ENCODE data around the gene GPR35. TPM values are rescaled to one million over a fixed set of nuclear protein-coding genes. Genes with fewer than 3 reads are reported as not detected.

The GPR35 gene
- total RNA-seq, 1 experiment from 2014 or later: 0.17 TPM

DNA sequence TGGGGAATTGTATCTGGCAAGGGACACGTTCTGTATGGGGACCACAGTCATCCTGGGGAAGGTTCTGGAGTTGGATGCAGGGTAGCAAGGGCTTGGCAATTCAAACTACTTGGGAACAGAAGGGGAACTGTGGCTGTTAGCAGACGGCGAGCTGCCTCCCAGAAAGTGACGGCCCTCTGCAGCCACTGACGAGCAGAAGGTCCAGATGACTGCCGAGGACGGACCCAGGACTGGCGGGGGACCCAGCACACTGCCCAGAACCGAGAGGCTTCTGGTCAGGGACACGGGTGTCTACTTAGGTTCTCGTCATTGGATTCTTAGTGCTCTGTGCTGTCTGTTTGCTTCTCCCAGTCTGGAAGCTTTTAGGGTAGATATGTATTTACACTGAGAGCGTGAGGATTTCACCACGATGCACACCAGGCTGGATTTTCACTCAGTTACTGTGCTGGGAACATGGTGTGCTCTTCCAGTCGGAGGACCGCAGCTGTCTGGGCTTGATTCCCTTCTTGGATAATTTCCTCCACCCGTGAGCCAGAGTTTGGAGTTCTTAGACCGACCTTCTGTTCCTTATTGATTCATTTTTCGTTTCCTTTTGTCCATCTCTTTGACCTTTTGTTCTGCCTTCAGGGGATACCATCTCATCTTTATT is 13.4 kb downstream of the GPR35 start:
- DNase-seq (ENCODE audit: low read depth): no peak

DNA sequence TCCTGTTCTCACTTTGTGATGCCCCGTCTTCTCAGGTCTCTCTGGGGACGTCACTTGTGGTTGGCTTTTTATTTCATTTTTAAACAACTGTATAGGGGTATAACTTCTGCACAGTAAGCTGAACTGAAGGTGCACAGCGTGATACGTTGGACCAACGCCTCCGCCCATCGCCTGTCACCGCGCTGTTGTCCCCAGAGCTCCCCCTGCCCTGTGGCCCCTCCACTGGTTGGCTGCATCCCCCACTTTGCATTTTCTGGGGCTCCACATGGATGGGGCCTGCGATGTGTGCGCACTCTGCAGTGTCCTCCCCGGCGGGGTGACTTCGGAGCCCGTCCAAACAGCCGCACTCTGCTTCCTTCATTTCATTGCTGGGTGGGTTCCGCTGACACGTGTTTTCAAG is 14.3 kb downstream of the GPR35 start:
- no peak for DNase-seq (ENCODE audit: low read depth)

DNA sequence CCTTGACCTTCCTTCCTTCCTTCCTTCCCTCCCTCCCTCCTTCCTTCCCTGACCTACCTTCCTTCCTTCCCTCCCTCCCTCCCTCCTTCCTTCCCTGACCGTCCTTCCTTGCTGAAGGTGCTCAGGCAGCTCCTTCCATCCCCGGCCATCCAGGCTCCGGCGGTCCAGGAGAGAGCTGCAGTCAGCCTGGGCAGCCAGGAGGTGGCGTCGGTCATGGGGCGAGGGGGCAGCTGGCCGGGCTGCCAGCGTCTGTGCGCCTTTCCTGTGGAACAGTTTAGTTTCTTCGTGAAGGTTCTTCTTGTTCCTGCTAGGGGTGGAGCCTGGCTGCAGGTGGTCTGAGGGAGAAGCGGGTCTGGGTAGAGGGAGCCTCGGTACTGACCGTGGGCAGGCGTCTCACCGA is 15.7 kb downstream of the GPR35 start:
- DNase-seq (ENCODE audit: low read depth): peak; percentile 10

DNA sequence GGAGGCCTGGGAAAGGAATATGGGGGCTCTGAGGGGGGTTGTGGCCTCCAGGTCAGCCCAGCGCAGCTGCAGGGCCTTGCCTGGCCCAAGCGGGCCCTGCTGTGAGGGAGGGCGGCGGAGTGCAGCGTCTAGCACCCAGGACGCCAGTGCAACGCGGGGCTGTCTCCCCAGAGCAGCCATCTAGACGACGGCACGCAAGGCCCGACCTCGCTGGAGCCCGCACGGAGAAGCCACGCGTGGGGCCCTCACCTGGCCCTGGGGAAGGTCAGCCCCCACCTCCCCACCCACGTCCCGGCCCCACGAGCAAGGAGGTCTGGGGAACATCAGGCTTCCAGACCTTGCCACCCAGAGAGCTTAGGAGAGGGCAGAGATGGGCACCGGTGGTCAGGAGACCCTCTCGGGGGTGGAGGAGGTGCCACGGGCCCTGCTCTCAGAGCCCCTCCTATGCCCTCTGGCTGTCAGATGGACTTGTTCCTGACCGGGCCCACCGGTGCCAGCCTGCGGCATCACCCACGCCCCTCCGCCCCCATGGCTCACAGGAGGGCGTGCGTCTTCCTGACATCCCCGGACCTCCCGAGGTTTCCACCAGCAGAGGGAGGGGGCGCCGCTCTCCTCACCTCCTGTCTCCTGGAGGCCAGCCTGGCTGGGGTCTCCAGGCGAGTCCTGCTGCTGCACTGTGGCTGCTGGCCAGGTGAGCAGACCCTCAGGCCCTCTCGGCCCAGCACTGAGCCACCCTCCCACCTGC is 17.0 kb downstream of the GPR35 start:
- DNase-seq (ENCODE audit: low read depth): no peak

DNA sequence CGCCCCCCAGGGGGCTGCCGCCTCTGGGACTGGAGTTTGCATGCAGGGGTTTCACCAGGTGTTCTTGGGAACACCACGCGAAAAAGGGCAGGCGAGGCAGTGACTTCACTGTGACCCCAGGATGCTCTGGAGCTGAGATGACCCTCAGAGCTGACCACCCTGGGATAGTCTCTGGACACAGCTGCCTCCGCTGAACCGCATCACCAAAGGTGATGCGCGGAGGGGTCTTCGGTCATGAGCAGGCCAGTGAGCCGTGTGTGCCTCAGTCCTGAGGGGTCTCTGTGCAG is 17.5 kb downstream of the GPR35 start:
- DNase-seq (ENCODE audit: low read depth): no peak

DNA sequence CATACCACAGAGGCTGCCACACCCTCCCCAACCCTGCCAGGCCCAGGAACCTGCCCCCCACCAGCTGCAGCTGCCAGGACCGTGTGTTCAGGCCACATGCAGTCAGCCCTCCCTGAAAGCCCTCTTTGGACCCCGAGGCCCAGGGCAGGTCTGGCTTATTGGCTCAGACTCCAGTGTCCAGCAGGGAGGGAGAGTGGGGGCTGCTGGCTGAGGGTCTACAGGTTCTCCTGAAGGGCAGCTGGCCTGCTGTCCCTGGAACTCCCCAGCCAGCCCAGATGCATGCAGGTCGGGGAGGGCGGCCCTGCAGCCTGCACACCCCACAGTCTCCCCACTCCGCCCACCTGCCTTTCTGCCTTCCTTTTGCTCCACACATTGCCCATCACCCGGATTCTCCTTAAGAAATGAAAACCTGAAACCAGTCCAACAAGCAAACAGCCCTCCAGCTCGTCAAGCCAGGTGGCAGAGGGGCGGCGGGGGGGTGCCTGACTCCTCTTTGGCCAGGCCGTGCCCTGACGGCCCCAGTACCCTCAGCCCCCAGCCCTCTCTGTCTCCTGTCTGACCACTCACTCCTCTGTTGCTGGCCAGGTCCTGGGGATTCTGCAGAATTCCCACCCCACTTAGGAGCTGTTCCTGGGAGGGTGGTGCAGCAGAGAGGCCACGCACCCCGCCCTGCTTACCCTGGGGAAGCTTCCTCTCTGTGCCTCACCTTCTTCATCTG is 18.0 kb downstream of the GPR35 start:
- DNase-seq (ENCODE audit: low read depth): no peak

DNA sequence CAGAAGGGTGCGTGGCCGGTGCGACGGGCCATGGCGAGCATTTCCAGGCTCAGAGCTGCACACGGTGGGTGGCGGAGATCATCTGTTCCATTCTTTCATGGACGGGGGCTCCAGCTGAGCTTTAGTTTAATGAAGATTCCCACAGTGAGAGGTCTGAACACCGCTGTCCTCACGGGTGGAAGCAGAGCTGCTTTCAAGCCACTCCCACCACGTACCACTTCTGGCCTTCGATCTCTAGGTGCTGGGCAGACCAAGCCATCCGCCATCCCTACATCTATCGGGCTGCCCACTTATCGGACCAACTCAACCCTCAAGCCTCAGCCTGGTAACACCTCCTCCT is 18.5 kb downstream of the GPR35 start:
- DNase-seq (ENCODE audit: low read depth): no peak

DNA sequence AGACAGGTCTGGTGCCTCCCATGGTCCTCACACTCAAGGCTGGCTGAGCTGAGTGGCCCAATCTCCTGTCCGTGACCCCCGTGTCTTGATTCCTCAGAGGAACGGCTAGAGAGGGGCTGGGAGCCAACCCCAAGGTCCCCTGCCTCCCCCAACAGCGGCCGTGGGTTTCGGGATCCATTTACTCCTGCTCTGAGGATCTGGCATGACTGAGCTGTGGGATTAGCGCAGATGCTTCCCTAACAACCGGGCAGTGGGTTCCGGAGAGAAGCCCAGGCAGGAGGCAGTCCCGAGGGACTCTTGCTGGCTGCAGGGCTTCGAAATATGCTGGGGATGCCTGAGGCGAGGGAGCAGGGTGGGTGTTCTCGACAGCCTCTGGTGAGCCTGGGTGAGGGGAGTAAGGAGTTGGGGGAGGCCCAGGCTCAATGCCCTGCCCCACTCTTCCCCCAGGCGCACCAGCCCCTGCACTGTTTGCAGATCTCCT is 18.9 kb downstream of the GPR35 start:
- DNase-seq (ENCODE audit: low read depth): no peak

DNA sequence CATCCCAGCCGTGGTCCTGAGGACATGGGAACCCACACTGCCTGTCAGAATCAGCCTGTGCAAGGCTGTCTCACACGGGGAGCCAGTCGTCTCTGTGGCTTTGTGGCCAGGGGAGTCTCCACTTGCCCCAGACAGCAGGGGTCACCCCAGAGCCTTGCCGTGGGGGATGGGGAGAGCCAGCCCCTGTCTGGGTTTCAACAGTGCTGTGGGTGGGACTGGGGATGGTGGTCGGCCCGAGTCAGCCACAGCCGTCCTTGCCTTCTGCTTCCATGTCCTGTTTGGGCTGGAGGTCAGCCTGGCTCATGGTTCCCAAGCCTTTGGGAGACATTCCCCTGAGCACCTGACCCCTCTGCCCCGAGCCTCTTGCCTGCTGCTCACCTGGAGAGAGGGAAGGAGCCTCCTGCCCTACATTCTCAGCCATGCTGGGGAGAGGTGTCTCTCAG is 19.6 kb downstream of the GPR35 start:
- no peak for DNase-seq (ENCODE audit: low read depth)

DNA sequence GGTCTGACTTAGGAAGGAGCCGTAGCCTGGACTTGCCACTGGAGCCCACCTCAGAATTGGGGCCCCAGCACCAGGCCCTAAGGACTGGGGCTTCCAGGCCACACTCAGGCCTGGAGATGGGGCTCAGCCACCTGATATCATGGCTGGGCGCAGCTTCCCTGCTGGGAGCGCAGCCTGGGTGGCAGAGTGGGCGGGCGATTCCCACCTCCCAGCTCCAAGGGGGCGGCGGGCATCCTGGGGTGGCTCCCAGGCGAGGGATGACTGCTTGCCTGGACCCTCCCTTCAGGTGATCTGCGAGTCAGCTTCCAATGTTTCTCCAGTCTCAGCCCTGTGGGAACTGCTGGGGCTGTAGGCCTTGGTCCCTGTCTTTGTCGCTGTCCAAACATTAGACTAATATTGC is 20.1 kb downstream of the GPR35 start:
- DNase-seq (ENCODE audit: low read depth): no peak

DNA sequence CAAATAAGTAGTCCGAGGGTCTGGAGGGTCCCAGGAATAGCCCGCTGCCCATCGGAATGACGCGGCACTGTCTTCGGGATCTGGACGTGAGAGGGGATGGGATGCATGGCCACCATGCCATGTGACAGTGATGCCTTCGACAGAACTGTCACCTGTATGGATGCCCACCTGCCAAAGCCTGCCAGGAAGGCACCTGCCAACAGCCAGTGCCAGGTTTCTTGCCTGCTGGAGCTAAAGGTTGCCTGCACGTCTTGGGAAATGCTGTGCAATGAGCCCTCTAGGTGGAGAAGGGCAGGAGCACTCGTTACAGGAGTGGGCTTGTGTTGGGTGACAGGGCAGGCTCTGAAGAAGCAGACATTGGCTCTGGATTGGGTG is 20.5 kb downstream of the GPR35 start:
- no peak for DNase-seq (ENCODE audit: low read depth)

DNA sequence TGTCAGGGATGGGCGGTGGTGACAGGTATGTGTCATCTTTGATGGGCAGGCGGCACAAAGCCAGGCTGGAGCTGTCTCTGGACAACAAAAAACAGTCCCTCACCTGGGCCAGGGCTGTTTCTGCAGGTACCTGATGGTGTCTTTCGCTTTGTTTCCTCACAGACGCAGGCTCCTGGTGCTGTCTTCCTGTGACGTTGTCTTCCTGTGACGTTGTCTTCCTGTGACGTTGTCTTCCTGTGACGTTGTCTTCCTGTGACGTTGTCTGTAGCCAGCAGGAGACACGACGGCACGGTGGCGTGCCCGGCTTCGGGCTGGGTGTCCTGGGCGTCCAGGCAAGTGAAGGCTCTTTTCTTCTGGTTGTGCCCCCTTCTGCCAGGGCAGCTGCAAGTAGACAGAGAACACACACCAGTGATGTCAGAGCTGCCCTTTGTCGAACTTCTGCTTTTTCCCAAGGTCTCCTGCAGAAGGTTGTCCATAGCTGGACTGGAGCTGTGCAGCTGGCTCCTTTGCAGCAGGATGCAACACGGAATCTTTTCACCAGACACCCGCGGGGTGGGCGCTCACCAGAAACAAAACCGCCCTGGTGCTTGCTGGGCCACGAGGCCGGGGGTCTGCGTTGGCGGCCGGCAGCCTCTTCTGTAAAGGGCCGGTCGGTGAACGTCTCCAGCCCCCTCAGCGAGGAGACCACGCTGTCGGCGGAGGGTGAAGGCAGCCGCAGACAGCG is 21.1 kb downstream of the GPR35 start:
- no peak for DNase-seq (ENCODE audit: low read depth)

DNA sequence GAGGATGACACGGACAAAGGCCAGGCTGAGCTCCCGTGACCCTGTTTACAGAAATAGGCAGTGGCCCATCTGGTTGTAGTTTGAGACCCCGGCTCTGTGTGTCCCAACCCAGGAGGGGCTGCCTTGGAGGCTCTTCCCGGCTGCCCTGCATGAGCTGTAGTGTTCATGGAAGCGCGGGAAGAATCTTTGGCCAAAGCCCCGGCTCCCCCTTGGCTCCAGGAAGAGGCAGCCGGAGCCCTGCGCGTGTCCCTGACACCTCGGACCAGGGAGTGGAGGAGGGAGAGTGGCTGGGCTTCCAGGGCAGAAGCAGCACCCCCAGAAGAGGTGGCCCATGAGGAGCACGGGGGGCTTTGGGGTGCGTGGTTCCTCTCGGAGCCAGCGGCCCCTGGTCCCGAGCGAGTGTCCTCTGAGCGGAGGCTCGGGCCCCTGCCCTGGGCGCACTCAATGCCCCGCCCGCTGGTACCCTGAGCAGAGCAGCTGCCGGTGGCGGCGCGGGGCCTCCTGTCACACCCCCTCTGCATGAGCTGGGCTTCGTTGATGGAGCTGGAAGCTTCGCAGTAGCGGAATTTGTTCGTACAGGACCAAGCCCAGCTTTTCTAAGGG is 21.7 kb downstream of the GPR35 start:
- no peak for DNase-seq (ENCODE audit: low read depth)

DNA sequence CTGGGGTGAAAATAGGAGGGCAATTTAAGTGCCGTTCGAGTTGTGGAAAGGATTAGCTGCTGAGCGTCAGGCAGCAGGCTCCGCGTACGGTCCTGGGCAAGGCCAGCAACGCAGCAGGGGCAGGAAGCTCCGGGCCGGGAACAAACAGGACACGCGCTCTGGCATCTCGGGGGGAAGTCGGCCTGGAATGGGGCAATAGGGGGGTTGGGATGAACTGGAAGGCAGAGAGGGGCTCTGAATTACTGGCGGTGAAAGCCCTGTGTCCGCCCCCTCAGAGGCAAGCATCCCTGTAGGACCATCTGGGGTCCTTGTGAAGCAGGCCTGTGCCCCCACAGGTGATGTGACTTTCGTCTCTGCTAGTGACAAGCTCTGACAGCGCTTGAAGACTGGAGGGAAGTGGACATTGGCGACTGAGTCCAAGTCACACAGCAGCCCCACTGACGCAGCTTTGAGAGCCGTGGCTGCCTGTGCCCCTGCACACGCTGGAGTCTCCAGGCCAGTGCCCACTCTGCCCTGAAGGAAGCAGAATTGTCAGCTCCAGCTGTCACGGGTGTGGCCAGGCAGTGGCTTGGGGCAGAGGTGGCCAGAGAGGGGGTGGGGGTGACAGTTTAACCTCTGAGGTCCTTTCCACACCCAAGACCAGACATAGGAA is 22.3 kb downstream of the GPR35 start:
- no peak for DNase-seq (ENCODE audit: low read depth)

DNA sequence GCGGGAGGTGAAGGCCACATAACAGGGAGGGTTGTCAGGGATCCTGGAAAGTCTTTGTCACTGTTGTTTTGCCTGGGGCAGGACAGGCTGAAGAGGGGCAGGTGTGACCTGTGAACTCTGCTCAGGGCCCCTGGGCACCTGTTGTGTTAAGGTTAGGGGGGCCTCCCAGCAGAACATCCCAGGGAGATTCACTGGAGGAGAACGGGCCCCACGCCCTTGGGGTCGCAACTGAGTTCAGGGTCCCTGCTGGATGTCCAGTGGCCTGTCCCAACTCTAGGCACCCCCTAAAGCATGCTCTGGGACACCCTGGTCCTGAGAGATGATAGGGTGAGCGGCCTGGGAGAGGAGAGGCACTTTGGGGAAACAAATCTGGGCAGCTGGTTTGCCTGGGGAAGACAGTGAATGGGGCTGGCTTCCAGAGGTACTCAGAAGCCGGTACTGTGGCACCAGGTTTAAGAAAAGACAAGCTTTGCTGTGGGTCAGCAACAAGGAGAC is 22.9 kb downstream of the GPR35 start:
- DNase-seq (ENCODE audit: low read depth): no peak

DNA sequence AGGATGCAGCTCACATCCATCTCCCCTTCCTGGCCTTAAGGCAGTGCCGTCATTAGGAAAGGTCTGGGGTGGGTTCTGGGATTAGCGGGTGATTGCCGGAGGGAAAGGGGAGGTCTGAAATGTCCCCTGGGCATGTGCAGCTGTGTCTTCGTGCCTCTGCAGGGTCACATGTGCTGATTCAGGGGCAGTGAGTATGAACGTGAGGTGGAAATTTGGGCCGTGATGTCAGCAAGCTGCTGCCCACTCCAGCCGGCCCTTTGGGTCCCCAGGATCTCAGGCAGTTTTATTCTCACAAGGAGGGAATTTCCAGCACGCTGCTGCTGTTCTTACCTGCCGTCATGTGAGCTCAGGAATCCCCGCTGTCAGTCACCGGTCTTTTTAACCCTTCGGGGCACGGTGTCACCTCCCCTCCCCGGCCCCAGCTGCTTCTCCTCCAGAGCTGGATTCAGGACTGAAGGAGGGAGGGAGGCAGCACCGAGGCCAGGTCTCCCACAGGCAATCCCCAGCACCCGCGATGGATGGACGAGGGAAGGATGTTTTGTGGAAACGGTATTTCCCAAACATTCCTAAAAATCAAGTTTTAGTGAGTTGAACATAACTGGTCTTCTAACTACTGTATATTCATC is 23.5 kb downstream of the GPR35 start:
- no peak for DNase-seq (ENCODE audit: low read depth)

DNA sequence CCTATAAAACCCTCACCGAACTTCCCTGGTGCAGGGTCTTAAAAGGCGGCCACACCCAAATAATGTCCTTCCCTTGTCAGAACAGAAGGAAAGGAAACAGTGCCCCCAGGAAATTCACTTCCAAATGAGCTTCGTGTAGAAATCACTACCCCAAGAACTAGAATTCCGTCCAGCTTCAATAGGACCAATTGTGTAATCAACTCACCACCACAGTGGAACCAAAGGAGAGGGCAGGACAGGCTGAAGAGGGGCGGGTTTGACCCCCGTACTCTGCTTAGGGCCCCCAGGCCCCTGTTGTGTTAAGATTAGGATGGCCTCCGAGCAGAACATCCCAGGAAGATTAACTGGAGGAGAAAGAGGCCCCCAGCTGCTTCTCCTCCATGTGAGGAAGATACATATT is 24.1 kb downstream of the GPR35 start:
- no peak for DNase-seq (ENCODE audit: low read depth)

DNA sequence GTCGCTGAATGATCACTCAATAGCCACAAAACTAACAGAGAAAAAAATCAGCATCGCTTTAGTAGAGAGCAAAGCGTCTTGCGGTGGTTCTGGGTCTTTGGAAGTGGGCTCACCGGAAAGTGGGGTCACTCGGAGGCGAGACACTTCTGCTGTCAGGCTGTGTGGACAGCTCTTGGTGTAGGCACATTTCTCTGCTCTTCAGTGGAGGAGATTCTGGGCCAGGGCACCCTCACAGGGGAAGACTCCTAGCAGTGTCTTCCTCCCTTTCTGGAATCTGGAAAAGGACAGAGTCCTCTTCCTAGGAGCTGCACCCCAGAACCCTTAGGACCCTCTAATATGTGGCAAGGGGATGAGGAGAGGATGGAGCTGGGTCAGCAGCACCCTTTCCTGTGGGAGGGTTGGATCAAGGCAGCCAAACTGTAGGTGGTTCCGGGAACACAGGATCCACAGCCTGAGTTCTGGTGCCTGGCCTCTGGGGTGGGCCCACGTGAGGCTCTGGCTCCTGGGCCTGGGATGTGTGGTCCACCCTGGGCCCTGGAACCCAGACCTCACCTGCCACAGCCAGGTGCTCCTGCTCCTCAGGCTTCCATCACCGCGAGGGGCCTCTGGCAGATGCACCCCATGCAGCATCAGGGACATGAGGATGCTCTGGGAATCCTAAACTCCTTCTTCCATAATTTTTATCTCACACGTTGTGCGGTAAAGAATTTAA is 25.1 kb downstream of the GPR35 start:
- DNase-seq (ENCODE audit: low read depth): no peak

DNA sequence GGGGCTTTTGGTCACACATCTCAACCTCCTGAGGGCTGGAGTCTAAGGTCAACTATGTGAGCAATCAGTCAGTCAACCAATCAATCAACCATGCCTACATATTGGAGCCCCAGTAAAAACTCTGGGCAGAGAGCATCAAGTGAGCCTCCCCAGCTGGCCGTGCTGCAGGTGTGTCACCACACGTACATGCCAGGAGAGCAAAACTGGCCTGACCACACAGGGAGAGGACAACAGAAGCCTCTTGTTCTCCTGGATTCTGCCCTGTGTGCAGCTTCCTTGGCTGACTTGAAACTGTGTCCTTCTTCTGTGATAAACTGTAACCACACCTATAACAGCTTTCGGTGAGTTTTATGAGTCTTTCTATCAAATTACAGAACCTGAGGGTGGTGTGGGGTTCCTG is 25.9 kb downstream of the GPR35 start:
- DNase-seq (ENCODE audit: low read depth): no peak
